GM18511 (cell line): ENCODE measurements around the gene PCNX3.

Experiments used
- ATAC-seq: cut with Tn5 transposase; IDR thresholded peaks from one replicate; pipeline ENCODE4 v1.9.1; 2021; ENCODE audit warnings: mild to moderate bottlenecking, moderate library complexity; ENCODE audit not compliant: unreplicated experiment

The PCNX3 gene

DNA sequence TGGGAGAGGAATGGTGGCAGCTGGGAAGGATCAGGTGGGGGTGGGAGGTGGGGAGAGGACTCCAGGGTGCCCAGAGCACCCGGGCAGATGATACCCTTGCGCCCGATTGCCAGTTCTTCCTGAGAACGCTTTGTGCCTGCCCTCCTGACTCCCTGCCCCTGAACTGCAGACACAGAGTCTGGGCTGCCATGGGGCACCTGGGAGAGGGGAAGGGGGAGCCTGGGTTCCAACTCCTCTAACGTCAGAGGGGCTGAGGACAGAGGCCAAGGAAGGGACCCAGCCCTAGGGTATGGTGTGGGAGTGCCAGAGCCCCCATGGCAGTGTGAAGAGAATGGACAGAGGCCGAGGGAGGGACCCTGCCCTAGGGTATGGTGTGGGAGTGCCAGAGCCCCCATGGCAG lies 19.1 kb upstream of the PCNX3 start:
- no peak for ATAC-seq

DNA sequence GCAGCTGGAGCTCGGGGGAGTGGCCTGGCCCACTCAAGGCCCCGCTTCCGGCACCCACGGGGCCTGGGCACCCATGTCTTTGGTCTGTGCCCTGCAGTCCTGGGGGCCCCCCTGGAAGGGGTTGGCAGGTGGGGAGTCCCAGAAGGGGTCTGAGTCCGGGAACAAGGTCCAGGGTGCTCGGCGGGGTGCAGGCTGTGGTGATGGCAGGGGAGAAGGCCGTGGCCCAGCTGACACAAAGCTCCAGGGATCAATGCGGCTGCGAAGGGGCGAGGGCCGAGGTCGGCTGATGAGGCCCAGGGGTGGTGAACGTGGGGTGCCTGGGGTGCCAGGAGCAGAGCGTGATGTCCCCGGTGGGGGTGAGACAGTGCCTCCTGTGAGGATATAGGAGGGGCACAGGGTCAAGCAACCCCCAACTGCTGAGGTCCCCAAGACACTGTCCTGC lies 17.3 kb upstream of the PCNX3 start:
- no peak for ATAC-seq

DNA sequence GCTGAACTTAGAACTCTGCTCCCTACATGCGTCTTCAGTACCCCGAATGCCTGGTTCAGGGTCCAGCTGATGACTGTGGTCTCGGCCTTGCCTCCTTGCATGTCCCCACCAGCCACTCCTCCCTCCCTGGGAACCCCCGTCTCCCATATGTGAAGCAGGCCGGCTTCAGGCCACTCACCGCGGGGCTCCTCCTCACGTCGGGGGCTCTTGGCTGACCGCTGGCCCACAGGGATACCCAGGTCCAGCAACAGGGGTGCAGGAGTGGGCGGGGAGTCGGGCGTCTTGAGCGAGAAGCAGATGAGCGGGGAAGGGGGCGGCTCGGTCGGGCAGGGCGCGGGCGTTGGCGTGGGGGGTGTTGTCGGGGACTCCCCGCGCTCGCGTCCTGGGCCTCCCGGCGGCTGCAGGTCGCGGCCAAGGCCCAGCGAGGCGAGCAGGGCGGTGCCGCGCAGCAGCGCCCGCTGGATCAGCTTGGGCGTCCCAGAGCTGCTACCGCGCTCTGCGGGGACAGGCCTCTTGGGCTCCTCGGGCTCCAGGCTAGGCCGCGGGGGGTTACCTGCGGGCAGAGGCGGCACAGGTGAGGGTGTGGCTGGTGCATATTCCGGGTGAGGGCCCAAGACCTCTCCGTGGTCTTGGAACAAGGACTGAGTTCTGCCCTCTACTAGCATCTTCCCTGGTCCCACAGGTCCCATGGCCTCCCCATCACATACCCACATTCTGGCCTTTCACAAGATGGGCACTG lies 16.2 kb upstream of the PCNX3 start:
- no peak for ATAC-seq

DNA sequence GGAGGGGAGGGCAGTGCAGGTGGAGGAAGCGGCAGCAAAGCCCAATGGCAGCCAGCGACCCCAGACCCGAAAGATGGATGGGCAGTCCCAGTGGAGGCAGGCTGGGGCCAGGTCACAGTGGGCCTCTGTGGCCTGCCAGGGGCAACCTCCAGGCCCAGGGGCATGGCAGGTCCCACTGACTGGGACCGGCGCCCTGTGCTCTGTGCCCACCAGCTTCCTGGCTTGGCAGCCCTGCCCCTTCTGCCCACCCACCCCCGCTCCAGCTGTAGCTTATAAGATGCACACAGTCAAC lies 15.7 kb upstream of the PCNX3 start:
- no peak for ATAC-seq

DNA sequence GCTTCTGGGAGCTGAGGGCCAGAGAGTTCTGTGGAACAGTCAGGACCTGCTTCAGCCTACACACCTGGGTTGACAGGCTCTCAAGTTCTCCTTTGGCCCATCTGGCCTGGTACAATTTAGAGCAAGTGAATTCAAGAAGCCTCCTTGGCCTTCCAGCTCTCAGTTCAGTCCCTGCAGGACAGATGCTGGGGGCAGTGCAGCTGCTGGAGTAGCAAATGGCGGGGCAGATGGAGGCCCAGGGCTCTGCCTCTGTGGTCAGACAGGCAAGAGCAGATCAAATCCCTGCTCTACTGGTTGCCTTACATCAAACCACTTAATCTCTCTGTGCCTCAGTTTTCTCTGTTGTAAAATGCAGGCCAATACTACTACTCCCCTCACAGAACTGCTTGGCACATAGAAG lies 11.3 kb upstream of the PCNX3 start:
- ATAC-seq = no peak

DNA sequence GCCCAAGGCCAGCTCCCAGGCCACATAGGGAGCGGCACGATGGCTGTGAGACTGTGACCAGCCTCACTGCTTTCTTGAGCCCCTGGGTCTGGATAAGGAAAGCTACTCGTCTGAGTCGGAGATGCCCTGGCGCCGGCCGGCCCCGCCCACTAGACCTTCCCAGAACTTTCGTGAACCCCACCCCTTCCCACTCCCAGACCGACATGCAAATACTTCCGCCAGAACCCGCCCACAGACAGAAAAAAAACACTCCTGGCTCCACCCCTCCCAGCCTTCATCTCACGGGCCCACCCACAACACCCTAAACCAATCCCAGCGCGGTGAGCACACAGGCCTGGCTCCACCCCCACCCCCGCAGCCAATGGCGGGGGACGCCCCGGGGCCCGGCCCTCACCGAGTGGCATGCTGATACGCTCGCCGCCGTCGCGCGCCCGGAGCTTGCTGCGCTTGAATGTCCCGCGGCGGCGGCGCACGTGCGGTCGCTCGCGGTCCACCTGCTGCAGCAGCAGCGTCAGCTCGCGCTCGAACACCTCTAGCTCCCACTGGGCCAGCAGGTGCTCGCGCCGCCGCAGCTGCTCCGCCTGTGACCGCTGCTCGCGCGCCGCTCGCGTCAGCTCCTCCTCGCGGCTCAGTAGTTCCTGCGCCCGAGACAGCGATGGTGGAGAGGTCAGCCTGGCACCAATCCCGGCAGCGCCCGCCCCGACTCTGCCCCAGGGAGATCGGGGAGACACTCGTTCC lies 8.5 kb upstream of the PCNX3 start:
- no peak for ATAC-seq

DNA sequence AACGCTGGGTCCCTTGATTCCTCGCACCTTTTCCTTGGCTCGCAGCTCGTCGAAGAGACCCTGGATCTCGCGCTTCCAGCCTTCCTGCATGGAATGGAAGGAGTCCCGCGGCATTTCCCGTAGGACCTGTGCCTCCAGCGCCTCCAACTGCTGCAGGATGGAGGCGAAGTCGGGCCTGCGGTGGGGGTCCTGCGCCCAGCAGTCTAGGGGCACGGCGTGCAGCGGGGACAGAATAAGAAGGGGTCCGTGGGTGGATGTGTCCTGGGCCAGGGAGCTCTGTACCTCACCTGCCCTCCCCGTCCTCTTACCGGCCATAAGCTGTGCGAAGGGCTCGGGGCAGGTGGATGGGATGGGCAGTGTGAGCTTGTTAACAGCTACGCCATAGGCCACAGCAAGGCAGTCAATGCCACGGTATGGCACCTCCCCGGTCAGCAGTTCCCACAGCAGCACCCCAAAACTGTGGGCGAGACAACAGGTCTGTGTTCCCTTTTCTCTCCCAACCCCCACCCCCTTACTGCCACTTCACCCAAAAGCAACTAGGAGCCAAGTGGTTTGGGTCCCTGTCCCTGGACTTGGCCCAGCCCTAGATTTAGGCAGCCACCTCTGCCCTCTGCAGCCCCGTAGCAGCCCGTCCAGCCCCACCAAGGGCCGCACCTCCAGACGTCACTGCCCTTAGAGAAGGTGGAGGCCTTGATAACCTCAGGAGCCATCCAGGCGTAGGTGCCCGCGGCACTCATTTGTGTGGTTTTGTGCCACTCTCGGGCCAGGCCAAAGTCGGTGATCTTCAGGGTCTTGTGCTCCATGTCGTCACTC lies 7.8 kb upstream of the PCNX3 start:
- ATAC-seq = no peak

DNA sequence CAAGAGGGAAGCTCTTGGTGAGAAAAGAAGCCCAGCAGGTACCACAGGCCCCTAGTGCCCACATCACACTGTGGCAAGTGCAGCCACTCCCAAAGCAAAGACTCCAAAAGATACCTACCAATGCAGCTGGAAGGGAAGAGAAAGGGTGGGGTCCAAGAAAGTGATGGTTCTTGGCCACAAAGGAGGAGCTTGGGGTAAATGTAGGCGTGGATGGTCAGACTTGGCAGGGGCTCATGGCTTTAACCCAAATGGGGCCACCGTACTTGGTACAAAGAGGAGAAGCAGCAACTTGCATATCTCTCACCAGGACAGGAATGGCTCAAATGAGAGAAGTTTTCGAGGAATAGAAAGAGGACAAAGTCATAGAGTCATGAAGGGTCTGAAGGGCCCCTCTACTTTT lies 6.3 kb upstream of the PCNX3 start:
- no peak for ATAC-seq

DNA sequence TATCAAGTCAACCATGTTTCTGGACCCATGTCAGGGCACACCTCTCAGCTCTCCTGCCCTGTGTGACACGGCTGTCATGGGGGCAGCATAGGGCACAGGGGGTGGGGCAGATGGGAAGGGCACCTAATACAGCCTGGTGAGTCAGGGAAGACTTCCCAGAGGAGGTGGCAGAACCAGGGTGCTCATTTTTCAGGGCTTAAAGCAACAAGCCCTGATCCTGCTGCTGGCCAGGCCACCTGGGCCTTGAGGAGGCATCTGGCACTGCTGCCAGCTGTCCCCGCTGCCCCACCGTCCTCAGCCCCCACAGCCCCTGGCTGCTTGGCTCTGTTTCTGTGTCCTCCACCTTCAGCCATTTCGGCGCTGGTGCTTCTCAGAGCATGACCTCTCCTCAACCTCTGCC lies 5.9 kb upstream of the PCNX3 start:
- no peak for ATAC-seq

DNA sequence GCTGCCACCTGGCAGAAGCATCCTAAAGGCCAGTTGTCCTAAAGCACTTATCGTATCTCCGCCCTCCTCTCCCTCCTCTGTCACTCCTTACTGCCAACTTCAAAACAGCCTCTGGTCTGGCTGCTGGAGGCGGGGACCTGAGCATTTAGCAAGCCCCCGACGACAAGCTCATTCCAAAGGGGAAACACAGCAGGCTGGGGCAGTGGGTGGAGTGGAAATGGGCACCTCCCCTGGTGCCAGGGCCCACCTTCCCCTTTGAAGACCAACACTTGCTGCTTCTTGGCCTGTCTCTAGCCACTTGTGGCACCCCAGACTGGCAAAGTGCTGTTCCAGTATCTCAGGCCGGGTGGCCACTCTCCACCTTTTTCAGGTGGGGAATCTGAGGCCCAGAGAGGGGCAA lies 5.2 kb upstream of the PCNX3 start:
- ATAC-seq = no peak

DNA sequence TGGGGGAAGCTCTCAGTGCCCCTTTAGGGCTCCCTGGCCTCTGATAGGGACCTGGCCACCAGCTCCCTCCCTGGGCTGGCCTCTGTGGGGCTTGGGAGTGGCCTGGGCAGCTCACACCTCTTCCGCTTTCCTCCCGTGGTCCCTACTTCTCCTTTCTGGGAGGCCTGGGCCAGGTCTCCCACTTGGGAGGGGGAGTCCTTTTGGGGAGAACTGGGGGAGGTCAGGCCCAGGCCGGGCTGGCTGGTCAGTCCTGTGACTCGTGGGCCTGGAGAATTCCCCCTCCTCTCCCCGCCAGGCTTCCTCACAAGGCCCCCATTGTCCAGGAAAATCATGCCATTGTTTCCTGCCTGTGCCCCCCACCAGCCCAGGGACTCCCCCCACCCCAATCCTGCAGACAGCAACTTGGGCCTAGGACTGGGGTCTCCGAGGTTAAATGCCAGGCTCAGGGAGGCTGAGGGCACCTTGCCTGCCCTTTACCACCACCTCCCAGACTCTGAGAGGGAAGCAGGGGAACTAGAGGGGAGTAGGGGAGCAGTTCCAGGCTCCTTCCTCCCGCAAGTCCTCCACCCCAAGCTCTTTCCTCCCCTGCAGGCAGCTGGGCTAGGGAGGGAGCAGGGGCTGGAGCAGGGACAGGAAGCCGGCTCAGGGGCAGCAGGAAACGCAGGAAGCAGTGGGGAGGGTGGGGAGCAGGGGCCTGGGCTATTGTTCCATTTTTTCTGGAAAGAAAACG lies 4.4 kb upstream of the PCNX3 start:
- ATAC-seq = no peak

DNA sequence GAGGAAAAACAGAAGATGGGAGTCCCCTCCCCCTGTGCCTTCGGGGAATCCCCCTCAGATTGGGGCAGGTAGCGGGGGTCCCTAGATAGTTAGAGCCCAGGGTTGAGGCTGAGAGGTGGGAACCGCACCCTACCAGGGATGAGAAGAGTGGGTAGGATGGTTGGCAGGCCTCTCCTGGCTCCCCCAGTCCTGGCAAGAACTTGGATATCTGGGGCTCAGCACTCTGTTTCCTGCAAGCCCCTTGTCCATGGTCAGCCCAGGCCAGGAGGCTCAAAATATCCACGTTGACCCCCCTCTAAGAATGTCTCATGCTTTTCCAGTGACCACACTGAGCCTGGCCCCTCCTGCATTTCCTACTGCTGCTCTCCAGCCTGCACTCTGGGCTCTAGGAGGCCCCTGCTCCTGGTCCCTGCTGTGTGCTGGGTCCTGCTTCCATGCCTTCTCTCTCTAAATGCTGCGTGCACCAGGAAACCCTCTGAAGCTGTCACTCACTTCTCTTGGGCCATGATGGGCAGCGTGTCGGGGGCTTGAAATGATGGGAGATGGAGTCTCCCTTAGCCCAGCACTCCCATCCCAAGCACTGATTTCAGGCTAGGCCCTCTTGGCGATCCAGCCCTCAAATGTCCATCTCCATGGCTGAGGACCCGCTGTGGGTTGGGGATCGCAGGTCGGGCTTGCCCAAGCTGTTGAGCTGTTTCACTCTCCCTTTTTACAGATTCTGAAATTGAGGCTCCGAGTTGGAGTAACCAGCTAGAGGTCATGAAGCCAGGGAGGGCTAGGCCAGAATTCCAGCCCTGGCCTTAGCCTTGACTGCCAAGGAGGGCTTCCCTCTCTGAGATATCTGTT lies 3.6 kb upstream of the PCNX3 start:
- ATAC-seq = no peak

DNA sequence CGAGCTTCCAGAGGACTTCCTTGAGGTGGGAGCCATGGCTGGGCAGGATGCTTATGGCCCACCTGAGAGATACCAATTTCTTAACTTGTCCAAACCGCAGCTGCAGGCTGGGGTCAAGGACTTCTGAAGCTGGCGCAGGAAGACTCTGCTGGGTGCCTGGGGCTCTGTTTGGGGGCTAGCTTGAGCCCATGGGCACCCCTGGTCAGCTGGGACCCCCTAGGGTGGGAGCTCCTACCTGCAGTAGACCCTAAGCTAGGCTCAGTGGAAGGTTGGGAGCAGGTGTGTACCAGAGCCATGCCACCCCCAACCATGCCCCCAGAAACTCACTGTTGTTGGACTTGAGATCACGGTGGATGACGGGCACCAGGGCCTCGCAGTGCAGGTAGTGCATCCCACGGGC lies 2.9 kb upstream of the PCNX3 start:
- no peak for ATAC-seq

DNA sequence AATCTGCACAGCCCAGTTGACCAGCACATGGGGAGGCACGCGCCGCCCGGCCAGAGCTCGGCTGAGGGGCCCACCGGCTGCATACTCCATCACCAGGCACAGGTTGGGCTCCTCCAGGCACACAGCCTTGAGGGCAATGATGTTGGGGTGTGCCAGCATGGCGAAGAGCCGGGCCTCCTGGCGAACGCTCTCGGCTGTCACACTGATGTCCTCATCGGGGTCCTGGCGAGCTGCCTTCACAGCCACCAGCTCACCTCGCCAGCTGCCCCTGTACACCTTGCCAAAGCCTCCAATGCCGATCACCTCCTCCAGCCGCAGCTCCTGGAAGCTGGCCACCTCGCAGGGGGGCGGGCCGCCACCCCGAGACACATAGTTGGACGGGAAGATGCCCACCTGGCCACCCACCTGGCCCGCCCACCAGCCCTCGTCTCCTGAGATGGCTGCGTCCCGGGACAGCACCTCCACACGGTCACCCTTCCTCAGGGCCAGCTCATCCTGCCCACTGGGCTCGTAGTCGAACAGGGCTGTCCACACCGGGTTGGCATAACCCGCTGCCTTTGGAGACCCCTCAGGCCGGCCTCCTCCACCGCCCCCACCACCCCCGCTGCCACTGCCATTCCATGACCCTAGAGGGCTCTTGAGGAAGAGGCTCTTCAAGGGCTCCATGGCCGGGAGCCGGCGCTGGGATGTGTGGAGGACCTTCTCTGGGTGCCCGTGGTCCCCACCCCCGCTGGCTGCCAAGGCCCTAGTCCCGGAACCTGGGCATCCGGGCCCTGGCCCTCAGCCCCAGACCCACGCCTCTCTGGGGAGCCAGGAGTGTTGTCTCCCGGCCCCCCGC lies 2.3 kb upstream of the PCNX3 start:
- ATAC-seq = no peak

DNA sequence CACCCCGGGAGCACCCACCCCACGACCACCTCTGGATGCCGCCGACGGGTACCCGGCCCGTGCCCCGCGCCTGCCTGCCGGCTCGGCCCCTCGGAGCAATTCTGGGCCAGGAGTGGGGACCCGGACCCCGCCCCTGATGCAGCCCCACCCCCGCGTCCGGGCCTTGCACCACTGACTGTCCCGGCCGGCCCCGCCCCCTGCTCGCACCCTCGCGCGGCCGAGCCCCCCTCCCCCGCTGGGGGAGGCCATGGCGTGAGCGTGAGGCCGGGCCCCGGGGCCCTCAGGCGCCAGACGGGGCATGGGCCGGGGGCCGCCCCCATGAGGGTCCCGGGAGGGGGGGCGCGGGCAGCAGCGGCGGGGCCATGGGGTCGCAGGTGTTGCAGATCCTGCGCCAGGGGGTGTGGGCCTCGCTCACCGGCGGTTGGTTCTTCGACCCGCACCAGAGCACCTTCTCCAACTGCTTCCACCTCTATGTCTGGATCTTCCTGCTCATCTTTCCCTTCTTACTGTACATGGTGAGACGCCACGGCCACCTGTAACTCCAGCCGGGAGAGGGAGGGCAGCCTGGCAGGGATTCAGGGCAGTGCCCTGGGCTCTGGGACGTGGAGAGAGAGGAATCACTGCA lies 486 bp downstream of the PCNX3 start:
- ATAC-seq = peak; percentile 10

DNA sequence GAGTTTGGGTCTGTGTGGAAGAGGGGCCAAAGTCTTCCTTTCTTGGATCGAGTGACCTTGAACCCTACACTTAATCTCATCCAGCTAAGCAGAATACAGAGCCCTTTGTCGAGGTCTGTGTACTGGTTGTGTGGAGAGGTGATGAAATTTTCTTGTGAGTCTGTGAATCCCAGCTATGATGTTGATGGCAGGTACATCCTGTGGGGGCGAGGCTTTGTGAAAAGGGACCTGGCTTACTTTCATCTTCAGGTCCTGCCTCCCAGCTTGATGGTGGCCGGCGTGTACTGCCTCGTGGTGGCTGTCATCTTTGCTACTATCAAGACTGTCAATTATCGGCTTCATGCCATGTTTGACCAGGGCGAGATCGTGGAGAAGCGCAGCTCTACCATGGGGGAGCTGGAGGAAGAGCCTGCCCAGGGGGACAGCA lies 1.0 kb downstream of the PCNX3 start:
- ATAC-seq = no peak

DNA sequence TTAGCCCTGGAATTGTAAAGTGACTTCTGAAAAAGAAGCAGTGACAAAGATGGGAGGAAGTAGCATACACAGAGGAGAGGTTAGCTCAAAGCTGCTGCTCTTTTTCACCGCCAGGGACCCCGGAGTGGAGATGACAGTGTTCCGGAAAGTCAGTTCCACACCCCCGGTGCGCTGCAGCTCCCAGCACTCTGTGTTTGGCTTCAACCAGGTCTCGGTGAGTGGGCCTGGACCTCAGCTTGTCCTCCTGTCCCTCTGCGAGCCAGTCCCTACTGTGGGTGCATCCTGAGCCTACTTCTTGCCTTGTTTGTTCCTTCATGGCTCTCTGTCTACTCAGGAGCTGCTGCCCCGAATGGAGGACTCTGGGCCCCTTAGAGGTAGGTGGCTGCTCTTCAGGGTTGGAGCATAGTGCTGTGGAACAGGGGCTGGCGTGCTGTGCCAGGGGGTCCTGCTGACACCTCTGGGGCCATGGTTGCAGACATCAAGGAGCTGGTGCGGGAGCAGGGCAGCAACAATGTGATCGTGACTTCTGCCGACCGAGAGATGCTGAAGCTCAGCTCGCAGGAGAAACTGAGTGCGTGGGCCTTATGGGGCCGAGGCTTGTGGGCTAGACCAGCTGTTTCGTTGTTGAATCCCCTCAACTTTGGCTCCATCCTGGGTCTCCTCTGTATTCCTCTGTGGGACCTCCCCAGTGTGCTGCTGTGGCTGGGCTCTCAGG lies 1.7 kb downstream of the PCNX3 start:
- no peak for ATAC-seq

DNA sequence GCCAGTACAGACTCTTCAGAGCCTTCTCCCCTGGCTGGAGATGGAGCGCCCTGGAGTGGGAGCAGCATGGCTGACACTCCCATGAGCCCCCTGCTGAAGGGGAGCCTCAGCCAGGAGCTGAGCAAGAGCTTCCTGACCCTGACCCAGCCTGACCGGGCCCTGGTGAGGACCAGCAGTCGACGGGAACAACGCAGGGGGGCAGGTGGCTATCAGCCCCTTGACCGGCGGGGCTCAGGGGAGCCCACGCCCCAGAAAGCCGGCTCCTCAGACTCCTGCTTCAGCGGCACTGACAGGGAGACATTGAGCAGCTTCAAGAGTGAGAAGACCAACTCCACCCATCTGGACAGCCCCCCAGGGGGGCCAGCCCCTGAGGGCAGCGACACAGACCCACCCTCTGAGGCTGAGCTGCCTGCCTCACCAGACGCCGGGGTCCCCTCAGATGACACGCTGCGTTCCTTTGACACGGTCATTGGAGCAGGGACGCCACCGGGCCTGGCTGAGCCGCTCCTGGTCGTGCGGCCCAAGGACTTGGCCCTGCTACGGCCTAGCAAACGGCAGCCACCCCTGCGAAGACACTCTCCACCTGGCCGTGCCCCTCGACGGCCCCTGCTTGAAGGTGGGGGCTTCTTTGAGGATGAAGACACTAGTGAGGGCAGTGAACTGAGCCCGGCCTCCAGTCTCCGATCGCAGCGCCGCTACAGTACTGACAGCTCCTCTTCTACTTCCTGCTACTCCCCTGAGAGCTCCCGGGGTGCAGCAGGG lies 2.6 kb downstream of the PCNX3 start:
- no peak for ATAC-seq
